ENCODE measurements around the gene ALLC. TPM values are rescaled to one million over a fixed set of nuclear protein-coding genes. Genes with fewer than 3 reads are reported as not detected.
"Not testable (repeated sequence)": the region's sequence is repeated elsewhere in the genome, so short reads cannot be mapped to it uniquely, and the experiment has no call there.

ALLC gene
- polyA plus RNA-seq, 1 experiment = not detected

DNA sequence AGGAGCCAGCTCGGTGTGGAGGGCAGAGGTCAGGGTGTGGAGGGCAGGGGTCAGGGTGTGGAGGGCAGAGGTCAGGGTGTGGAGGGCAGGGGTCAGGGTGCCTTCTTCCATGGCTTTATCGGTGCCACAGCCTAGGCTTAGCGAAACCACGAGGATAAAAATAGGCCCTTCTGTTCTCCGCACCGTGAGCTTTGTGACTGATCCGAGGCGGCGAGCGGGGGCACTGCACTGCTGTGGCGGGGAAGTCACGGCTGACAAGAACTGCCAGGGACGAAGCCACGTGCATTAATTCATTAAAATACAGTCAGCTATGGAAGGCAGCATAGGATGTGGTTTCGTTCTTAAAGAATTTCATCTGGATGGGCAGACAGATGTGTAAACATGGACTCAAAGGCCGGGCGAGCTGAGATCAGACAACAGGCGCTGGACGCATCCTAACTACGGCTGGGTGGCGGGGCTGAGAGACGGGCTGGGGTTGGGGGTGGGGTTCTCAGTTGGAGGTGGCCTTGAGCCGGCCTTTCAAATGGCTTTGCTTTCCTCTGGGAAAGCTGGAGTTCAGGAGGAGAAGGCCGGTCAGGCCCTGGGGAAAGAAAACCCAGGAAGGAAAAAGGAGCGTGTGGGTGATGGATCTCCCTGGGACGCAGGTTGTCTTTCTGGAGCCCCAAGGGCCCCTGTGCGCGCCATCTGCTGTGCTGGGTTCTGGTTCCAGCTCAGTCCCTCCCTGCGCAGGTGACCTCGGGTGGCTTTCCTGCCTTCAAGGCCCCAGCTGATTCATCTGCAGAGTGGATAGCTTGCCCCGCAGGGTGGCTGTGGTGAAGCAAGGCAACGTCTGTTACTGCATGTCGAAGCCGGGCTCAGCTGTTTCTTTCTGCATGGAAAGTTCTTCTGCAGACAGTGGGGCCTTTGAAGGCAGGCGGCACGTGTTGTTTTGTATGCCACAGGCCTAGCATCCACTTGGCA lies 958 bp upstream of the ALLC start:
- no peak overlapping the region for H3K4me3 ChIP-seq (ENCODE audit: low read depth, low read length)
- no peaks in the 10 kb centered on the region for H3K27me3 ChIP-seq (ENCODE audit: control insufficient read depth, insufficient read depth, low read length)
- no peaks in the 10 kb centered on the region for H3K36me3 ChIP-seq (ENCODE audit: control insufficient read depth, insufficient read depth, low read length)
- ChIA-PET POLR2A (no interaction called here), CTCF (interaction anchor here (1.1 to 1.6 kb wide), 2 partner anchors 13 to 181 kb away, joined by 3 to 6 read pairs; no protein-coding TSS in a partner anchor)
- TF ChIP-seq, protein P1, sequence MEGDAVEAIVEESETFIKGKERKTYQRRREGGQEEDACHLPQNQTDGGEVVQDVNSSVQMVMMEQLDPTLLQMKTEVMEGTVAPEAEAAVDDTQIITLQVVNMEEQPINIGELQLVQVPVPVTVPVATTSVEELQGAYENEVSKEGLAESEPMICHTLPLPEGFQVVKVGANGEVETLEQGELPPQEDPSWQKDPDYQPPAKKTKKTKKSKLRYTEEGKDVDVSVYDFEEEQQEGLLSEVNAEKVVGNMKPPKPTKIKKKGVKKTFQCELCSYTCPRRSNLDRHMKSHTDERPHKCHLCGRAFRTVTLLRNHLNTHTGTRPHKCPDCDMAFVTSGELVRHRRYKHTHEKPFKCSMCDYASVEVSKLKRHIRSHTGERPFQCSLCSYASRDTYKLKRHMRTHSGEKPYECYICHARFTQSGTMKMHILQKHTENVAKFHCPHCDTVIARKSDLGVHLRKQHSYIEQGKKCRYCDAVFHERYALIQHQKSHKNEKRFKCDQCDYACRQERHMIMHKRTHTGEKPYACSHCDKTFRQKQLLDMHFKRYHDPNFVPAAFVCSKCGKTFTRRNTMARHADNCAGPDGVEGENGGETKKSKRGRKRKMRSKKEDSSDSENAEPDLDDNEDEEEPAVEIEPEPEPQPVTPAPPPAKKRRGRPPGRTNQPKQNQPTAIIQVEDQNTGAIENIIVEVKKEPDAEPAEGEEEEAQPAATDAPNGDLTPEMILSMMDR (IDR thresholded peaks at IDR 0.05; ENCODE audit: insufficient read depth, low read depth, low read length) = peak; percentile 21; the same call in 1 of the 2 replicates
- DNase-seq (ENCODE audit: low read depth) = no peak

DNA sequence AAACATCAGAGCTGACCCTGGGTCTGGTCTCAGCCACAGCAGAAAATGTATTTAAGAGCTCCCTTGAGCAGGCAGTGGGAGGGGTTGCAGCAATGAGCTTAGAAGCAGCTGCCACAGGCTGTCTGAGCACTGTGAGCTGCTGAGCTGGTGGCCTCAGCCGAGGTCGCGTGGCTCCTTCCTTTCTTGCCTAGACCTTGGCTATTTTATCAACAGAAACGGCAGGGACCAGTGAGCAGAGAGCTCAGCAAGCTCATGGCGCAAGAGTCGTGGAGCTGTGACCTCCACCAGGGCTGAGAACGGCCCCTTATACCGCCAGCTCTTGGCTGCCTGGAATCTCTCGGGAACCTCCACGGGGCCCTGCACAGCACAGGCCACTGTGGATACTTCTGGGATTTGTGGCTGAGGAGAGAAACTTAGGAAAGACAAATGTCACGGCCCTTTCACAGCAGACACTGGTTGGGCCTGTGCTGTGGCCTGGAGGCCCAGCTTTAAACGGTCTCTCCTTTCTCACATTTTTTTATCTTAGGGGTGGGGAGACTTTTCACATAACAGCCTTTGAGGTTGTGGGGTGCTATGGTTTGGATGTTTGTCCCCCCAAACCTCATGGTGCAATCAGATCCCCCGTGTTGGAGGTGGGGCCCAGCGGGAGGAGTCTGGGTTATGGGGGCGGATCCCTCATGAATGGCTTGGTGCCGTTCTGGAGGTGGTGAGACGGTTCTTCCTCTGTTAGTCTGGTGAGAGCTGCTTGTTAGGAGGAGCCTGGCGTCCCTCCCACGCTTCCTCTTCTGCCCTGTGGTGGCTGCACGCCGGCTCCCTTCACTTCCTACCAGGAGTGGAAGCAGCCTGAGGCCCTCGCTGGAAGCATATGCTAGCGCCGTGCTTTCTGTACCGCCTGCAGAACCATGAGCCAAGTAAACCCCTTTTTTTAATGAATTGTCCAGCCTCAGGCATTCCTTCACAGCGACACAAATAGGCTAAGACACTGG lies 1.7 kb downstream of the ALLC start:
- POLR2A ChIA-PET = no interaction called here
- no peak for DNase-seq (ENCODE audit: low read depth)
- TF ChIP-seq, protein P1 (IDR thresholded peaks at IDR 0.05; ENCODE audit: insufficient read depth, low read depth, low read length) = no peak
- no peaks in the 10 kb centered on the region for H3K36me3 ChIP-seq (ENCODE audit: control insufficient read depth, insufficient read depth, low read length)
- H3K27me3 ChIP-seq (ENCODE audit: control insufficient read depth, insufficient read depth, low read length) = no peaks in the 10 kb centered on the region
- H3K4me3 ChIP-seq (ENCODE audit: low read depth, low read length) = no peak overlapping the region
- CTCF ChIA-PET = interaction anchor here (1.2 kb wide), 1 partner anchor 1773 kb away, joined by 4 read pairs; no protein-coding TSS in a partner anchor

DNA sequence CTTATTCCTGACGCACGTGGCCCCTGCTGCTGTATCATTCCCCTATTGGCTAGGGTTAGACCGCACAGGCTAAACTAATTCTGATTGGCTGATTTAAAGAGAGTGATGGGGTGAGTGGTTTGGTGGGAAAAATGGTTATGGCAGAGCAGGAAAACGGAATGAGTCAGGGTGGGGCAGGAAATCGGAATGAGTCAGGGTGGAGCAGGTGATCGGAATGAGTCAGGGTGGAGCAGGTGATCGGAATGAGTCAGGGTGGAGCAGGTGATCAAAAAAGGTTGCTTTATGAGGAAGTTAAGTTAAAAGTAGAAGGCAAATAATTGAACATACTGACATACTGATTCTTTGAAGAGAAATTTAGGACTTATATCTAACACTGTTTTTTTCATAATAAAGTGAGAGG lies 2.6 kb downstream of the ALLC start:
- H3K36me3 ChIP-seq (ENCODE audit: control insufficient read depth, insufficient read depth, low read length); POLR2A ChIA-PET; CTCF ChIA-PET; H3K4me3 ChIP-seq (ENCODE audit: low read depth, low read length); DNase-seq (ENCODE audit: low read depth); H3K27me3 ChIP-seq (ENCODE audit: control insufficient read depth, insufficient read depth, low read length): not testable (repeated sequence)

DNA sequence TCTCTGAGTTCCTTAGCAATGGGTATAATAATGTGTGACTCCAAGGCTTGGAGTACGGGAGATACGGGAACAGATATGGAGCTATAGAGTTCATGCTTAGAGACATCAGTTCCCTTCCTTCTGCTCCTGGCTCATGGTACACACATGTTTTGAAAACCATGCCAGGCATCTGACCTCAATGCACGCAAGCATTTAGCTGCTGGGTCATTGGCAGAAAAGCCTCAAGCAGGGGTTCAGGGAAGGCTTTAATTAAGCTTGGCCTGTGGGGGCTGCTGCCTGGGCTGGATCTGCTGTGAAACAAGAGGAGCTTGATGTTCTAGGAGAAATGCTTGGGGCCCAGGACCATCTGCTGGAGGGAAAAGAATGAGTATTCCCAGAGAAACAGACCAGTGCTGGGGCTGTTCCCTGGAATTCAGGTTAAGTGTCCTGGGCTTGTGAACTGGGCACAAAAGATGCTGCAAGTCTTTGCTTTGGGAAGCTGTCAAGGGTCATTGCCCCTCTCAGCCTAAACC lies 3.2 kb downstream of the ALLC start:
- ChIA-PET CTCF (interaction anchor here (0.8 kb wide), 1 partner anchor 9 kb away, joined by 3 read pairs; no protein-coding TSS in a partner anchor), POLR2A (no interaction called here)
- H3K27me3 ChIP-seq (ENCODE audit: control insufficient read depth, insufficient read depth, low read length) = no peaks in the 10 kb centered on the region; the same call in 1 of the 2 replicates
- DNase-seq (ENCODE audit: low read depth) = no peak
- no peaks in the 10 kb centered on the region for H3K36me3 ChIP-seq (ENCODE audit: control insufficient read depth, insufficient read depth, low read length)
- TF ChIP-seq, protein P1 (IDR thresholded peaks at IDR 0.05; ENCODE audit: insufficient read depth, low read depth, low read length) = no peak
- no peak overlapping the region for H3K4me3 ChIP-seq (ENCODE audit: low read depth, low read length)

DNA sequence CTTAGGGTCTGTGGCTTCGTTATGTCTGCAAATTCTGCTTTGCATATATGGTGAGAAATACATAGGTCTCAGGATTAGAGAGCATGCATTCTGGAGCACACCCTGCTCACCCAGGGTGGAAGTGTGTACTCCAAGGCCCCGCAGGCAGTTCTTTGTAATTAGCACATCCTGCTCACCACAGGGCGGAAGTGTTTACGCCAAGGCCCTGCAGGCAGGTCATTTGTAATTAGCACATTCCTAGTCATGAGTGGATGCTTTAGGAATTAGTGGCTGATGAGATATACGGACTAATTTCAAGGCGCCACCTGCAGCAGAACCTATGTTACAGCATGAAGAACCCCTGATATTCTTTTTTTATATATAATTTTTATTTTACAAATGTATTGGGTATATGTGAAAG lies 4.2 kb downstream of the ALLC start:
- Histone ChIP-seq H3K4me3 (ENCODE audit: low read depth, low read length) (no peak overlapping the region), H3K27me3 (ENCODE audit: control insufficient read depth, insufficient read depth, low read length) (no peaks in the 10 kb centered on the region; the same call in 1 of the 2 replicates), H3K36me3 (ENCODE audit: control insufficient read depth, insufficient read depth, low read length) (no peaks in the 10 kb centered on the region)
- POLR2A ChIA-PET = no interaction called here
- DNase-seq (ENCODE audit: low read depth) = no peak
- TF ChIP-seq, protein P1 (IDR thresholded peaks at IDR 0.05; ENCODE audit: insufficient read depth, low read depth, low read length) = 0 out of 2 replicates have a peak, but pooled peaks have one; percentile 3
- CTCF ChIA-PET = interaction anchor here (1.5 kb wide), 1 partner anchor 10 kb away, joined by 4 read pairs; no protein-coding TSS in a partner anchor
